Vagina (tissue), 2 donors: ENCODE measurements around the gene PIK3R4.

ENCODE experiments used
- POLR2A ChIP-seq, 2 donors: fragments of 450-650 bp; IDR thresholded peaks; one replicate each; pipeline ENCODE4 v1.6.1; 2017; ENCODE audit warnings: antibody characterized with exemption in 2 of 2, mild to moderate bottlenecking in 2 of 2, moderate library complexity in 2 of 2
- TF ChIP-seq, protein P1 (sequence below), 3 experiments: fragments of 450-650 bp in 2 of 3; fragments of 200-600 bp in 1 of 3; sonication (generic) in 1 of 3; IDR thresholded peaks; one replicate each; pipeline ENCODE4 v1.5.1; 2017 to 2019; ENCODE audit warnings: antibody characterized with exemption in 3 of 3, mild to moderate bottlenecking in 2 of 3, moderate library complexity in 2 of 3

DNA sequence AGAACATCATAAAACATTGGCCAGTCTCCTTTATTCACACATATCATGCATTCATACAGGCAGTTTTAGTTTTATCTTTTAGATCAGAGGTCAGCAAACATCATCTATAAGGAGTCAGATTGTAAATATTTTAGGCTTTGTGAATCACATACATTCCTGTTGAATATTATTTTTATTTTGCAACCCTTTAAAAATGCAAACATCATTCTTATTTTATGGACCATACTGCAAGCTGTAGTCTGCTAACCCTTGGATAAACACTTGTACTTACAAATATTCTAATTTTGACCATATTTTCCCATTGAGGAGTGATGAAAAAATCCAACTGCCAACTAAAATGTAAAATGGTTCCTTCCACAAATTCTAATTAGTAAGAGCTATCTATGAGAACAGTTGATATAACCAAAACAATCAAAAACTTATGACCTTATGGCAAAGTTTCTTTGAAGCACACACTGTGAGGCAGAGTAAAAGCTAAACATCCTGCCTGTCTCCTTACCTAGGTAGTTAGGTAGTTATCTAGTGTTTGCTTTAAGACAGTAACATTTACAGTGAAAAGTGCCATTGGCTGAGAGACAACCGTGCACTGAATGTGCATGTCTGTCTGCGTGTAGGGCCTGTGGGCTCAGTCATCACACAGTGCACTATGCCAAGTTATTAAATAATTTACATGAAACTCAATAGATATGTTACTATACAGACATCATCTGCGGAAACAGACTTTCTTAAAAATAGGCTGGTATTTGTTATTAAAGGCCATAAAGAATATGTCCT, 57.7 kb downstream of the PIK3R4 start:
- TF ChIP-seq, protein P1, sequence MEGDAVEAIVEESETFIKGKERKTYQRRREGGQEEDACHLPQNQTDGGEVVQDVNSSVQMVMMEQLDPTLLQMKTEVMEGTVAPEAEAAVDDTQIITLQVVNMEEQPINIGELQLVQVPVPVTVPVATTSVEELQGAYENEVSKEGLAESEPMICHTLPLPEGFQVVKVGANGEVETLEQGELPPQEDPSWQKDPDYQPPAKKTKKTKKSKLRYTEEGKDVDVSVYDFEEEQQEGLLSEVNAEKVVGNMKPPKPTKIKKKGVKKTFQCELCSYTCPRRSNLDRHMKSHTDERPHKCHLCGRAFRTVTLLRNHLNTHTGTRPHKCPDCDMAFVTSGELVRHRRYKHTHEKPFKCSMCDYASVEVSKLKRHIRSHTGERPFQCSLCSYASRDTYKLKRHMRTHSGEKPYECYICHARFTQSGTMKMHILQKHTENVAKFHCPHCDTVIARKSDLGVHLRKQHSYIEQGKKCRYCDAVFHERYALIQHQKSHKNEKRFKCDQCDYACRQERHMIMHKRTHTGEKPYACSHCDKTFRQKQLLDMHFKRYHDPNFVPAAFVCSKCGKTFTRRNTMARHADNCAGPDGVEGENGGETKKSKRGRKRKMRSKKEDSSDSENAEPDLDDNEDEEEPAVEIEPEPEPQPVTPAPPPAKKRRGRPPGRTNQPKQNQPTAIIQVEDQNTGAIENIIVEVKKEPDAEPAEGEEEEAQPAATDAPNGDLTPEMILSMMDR (IDR thresholded peaks at IDR 0.05): no peak
- TF ChIP-seq POLR2A (IDR thresholded peaks at IDR 0.05): no peak
